K562 (cell line): ENCODE data around the gene COX5A. TPM values are rescaled to one million over a fixed set of nuclear protein-coding genes. Genes with fewer than 3 reads are reported as not detected.

Experiments
- DPF2 ChIP-seq: fragments of 450-650 bp; IDR thresholded peaks from 2 replicates; pipeline ENCODE4 v1.6.1; 2016
- MYC ChIP-seq, 2 experiments: fragments of 250-450 bp in 1 of 2; sonication (Bioruptor Pico) in 1 of 2; IDR thresholded peaks; 2 replicates each; pipeline versions ENCODE4 v1.5.1 to v1.6.1; 2012 to 2021; ENCODE audit warnings: low read depth in 2 of 2, borderline replicate concordance in 1 of 2, improper control_type of control experiment in 1 of 2, low read length in 1 of 2, mild to moderate bottlenecking in 1 of 2, moderate library complexity in 1 of 2
- polyA plus RNA-seq, 8 experiments: library from polyadenylated mRNA; depleted of rRNA in 4 of 8; stranded (reverse) in 5 of 8; unstranded in 3 of 8; fragments of >200 nt; fragmentation: Nextera tagmentation in 2 of 8; fragmentation: Illumina TruSeq in 1 of 8; extraction: Ambion mirVana in 2 of 8; extraction: Trizol in 1 of 8; gene quantifications; 2 replicates each; pipeline versions ENCODE4 v1.2.1 to v1.2.3, GENCODE V29; 2011 to 2014; ENCODE audit warnings: inconsistent platforms in 1 of 8, missing spikeins in 1 of 8
- total RNA-seq, 7 experiments: library from RNA; depleted of rRNA in 6 of 7; stranded (reverse); fragments of >200 nt in 6 of 7; fragmentation: Illumina TruSeq in 2 of 7; extraction: Trizol in 2 of 7; gene quantifications; 2 replicates each; pipeline versions ENCODE4 v1.2.1 to v1.2.3, GENCODE V29; 2011 to 2021; ENCODE audit warnings: low replicate concordance in 1 of 7
- TF ChIP-seq, protein P1 (sequence below): fragments of 450-650 bp; IDR thresholded peaks from 2 replicates; pipeline ENCODE4 v1.6.1; 2016; ENCODE audit warnings: mild to moderate bottlenecking, moderate library complexity
- TF ChIP-seq, protein P2 (sequence below): fragments of 250-450 bp; sonication (Bioruptor Pico); IDR thresholded peaks from 2 replicates; pipeline ENCODE4 v1.9.0; 2021; ENCODE audit warnings: mild to moderate bottlenecking
- TF ChIP-seq, protein P3 (sequence below): fragments of 450-650 bp; formaldehyde crosslinking; IDR thresholded peaks from 2 replicates; pipeline ENCODE4 v1.4.0; 2022; ENCODE audit warnings: mild to moderate bottlenecking, moderate library complexity

Gene COX5A
- total and polyA plus RNA-seq, 9 of the 15 experiments (the other 6 are each of a cell fraction or from before 2014, with no cell fraction given) = 86.8 to 553 (median 371) TPM

DNA sequence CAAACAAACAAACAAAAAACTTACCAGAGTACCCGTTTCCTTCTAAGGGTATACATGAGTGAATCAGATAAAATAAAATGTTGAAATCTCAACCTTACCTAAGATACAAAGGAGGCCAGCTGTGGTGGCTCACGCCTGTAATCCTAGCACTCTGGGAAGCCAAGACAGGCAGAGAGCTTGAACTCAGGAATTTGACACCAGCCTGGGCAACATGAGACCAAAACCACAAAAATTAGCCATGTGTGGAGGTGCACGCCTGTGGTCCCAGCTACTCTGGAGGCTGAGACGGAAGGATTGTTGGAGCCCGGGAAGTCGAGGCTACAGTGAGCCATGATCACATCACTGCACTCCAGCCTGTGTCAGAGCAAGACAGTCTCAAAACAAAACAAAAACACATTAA is 20.2 kb downstream of the COX5A start (continued):
- TF ChIP-seq, protein P1, sequence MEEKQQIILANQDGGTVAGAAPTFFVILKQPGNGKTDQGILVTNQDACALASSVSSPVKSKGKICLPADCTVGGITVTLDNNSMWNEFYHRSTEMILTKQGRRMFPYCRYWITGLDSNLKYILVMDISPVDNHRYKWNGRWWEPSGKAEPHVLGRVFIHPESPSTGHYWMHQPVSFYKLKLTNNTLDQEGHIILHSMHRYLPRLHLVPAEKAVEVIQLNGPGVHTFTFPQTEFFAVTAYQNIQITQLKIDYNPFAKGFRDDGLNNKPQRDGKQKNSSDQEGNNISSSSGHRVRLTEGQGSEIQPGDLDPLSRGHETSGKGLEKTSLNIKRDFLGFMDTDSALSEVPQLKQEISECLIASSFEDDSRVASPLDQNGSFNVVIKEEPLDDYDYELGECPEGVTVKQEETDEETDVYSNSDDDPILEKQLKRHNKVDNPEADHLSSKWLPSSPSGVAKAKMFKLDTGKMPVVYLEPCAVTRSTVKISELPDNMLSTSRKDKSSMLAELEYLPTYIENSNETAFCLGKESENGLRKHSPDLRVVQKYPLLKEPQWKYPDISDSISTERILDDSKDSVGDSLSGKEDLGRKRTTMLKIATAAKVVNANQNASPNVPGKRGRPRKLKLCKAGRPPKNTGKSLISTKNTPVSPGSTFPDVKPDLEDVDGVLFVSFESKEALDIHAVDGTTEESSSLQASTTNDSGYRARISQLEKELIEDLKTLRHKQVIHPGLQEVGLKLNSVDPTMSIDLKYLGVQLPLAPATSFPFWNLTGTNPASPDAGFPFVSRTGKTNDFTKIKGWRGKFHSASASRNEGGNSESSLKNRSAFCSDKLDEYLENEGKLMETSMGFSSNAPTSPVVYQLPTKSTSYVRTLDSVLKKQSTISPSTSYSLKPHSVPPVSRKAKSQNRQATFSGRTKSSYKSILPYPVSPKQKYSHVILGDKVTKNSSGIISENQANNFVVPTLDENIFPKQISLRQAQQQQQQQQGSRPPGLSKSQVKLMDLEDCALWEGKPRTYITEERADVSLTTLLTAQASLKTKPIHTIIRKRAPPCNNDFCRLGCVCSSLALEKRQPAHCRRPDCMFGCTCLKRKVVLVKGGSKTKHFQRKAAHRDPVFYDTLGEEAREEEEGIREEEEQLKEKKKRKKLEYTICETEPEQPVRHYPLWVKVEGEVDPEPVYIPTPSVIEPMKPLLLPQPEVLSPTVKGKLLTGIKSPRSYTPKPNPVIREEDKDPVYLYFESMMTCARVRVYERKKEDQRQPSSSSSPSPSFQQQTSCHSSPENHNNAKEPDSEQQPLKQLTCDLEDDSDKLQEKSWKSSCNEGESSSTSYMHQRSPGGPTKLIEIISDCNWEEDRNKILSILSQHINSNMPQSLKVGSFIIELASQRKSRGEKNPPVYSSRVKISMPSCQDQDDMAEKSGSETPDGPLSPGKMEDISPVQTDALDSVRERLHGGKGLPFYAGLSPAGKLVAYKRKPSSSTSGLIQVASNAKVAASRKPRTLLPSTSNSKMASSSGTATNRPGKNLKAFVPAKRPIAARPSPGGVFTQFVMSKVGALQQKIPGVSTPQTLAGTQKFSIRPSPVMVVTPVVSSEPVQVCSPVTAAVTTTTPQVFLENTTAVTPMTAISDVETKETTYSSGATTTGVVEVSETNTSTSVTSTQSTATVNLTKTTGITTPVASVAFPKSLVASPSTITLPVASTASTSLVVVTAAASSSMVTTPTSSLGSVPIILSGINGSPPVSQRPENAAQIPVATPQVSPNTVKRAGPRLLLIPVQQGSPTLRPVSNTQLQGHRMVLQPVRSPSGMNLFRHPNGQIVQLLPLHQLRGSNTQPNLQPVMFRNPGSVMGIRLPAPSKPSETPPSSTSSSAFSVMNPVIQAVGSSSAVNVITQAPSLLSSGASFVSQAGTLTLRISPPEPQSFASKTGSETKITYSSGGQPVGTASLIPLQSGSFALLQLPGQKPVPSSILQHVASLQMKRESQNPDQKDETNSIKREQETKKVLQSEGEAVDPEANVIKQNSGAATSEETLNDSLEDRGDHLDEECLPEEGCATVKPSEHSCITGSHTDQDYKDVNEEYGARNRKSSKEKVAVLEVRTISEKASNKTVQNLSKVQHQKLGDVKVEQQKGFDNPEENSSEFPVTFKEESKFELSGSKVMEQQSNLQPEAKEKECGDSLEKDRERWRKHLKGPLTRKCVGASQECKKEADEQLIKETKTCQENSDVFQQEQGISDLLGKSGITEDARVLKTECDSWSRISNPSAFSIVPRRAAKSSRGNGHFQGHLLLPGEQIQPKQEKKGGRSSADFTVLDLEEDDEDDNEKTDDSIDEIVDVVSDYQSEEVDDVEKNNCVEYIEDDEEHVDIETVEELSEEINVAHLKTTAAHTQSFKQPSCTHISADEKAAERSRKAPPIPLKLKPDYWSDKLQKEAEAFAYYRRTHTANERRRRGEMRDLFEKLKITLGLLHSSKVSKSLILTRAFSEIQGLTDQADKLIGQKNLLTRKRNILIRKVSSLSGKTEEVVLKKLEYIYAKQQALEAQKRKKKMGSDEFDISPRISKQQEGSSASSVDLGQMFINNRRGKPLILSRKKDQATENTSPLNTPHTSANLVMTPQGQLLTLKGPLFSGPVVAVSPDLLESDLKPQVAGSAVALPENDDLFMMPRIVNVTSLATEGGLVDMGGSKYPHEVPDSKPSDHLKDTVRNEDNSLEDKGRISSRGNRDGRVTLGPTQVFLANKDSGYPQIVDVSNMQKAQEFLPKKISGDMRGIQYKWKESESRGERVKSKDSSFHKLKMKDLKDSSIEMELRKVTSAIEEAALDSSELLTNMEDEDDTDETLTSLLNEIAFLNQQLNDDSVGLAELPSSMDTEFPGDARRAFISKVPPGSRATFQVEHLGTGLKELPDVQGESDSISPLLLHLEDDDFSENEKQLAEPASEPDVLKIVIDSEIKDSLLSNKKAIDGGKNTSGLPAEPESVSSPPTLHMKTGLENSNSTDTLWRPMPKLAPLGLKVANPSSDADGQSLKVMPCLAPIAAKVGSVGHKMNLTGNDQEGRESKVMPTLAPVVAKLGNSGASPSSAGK = no peak
- TF ChIP-seq MYC (IDR thresholded peaks at IDR 0.05; ENCODE audit: low read depth, low read length) (no peak), MYC (CRISPR knock-in tag; IDR thresholded peaks at IDR 0.05; ENCODE audit: borderline replicate concordance, low read depth) (no peak), DPF2 (no peak)
- TF ChIP-seq, protein P2, sequence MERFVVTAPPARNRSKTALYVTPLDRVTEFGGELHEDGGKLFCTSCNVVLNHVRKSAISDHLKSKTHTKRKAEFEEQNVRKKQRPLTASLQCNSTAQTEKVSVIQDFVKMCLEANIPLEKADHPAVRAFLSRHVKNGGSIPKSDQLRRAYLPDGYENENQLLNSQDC = no peak
- TF ChIP-seq, protein P3, sequence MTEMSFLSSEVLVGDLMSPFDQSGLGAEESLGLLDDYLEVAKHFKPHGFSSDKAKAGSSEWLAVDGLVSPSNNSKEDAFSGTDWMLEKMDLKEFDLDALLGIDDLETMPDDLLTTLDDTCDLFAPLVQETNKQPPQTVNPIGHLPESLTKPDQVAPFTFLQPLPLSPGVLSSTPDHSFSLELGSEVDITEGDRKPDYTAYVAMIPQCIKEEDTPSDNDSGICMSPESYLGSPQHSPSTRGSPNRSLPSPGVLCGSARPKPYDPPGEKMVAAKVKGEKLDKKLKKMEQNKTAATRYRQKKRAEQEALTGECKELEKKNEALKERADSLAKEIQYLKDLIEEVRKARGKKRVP (CRISPR knock-in tag) = no peak
